Right atrium auricular region (tissue), 2 donors: ENCODE measurements around the gene GRN. TPM values are rescaled to one million over a fixed set of nuclear protein-coding genes. Genes with fewer than 3 reads are reported as not detected.

ENCODE experiments used
- DNase-seq: peaks from one replicate; pipeline ENCODE4 v3.0.0-alpha.2; 2019; ENCODE audit warnings: low spot score
- H3K27ac ChIP-seq, 2 donors: fragments of 200-600 bp; sonication (generic); 1 replicate in 1 of 2; 2 replicates in 1 of 2; pipeline ENCODE4 v1.5.1; 2016 to 2019
- H3K27me3 ChIP-seq, 2 donors: fragments of 200-600 bp; sonication (generic); one replicate each; pipeline versions ENCODE4 v1.5.1 to v1.6.0; 2017 to 2019
- H3K36me3 ChIP-seq: fragments of 200-600 bp; sonication (generic); one replicate; pipeline ENCODE4 v1.5.1; 2016
- H3K4me1 ChIP-seq, 2 donors: fragments of 200-600 bp; sonication (generic); one replicate each; pipeline versions ENCODE4 v1.5.1 to v1.6.0; 2017 to 2019
- H3K4me3 ChIP-seq, 2 donors: fragments of 200-600 bp; sonication (generic); 1 replicate in 1 of 2; 2 replicates in 1 of 2; pipeline ENCODE4 v1.5.1; 2017 to 2019; ENCODE audit warnings: mild to moderate bottlenecking in 1 of 2, moderate library complexity in 1 of 2
- H3K9me3 ChIP-seq, 2 donors: fragments of 200-600 bp; sonication (generic); one replicate each; pipeline ENCODE4 v1.5.1; 2019
- total RNA-seq, 2 donors: library from RNA; depleted of rRNA; stranded (reverse); fragments of >200 nt; gene quantifications; one replicate each; pipeline ENCODE4 v1.1.0, GENCODE V29; 2016
- TF ChIP-seq, protein P1 (sequence below), 2 donors: fragments of 200-600 bp; sonication (generic); IDR thresholded peaks; one replicate each; pipeline ENCODE4 v1.5.1; 2019; ENCODE audit warnings: antibody characterized with exemption in 2 of 2

GRN gene
- total RNA-seq, 2 donors from 2014 or later = 258 to 290 TPM

DNA sequence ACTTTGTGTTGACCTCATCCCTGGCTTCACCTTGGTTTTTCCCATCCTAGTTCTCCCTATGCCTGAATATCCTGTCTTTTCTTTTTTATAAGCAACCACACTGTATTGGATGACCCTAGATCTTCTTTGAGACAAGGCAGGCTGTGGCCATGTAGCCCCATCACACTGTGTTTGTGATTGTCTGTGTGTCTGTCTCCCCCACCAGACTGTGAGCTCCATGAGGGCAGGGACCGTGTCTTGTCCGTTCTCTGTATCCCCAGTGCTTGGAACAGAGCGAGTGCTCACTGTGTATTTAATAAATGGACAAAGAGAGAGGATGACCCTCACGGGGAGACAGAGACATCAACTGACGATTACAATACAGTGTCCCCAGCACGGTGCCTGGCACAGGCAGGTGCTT lies 27.6 kb upstream of the GRN start:
- Histone ChIP-seq H3K9me3 (no peaks in the 10 kb centered on the region), H3K4me1 (peaks cover 0 to 17% of the 10 kb centered on the region in 2 donors), H3K27me3 (peaks cover 6 to 19% of the 10 kb centered on the region in 2 donors), H3K36me3 (peaks cover 27% of the 10 kb centered on the region), H3K4me3 (no peak overlapping the region), H3K27ac (no peak overlapping the region)
- no peak for DNase-seq
- TF ChIP-seq, protein P1, sequence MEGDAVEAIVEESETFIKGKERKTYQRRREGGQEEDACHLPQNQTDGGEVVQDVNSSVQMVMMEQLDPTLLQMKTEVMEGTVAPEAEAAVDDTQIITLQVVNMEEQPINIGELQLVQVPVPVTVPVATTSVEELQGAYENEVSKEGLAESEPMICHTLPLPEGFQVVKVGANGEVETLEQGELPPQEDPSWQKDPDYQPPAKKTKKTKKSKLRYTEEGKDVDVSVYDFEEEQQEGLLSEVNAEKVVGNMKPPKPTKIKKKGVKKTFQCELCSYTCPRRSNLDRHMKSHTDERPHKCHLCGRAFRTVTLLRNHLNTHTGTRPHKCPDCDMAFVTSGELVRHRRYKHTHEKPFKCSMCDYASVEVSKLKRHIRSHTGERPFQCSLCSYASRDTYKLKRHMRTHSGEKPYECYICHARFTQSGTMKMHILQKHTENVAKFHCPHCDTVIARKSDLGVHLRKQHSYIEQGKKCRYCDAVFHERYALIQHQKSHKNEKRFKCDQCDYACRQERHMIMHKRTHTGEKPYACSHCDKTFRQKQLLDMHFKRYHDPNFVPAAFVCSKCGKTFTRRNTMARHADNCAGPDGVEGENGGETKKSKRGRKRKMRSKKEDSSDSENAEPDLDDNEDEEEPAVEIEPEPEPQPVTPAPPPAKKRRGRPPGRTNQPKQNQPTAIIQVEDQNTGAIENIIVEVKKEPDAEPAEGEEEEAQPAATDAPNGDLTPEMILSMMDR (IDR thresholded peaks at IDR 0.05) = no peak

DNA sequence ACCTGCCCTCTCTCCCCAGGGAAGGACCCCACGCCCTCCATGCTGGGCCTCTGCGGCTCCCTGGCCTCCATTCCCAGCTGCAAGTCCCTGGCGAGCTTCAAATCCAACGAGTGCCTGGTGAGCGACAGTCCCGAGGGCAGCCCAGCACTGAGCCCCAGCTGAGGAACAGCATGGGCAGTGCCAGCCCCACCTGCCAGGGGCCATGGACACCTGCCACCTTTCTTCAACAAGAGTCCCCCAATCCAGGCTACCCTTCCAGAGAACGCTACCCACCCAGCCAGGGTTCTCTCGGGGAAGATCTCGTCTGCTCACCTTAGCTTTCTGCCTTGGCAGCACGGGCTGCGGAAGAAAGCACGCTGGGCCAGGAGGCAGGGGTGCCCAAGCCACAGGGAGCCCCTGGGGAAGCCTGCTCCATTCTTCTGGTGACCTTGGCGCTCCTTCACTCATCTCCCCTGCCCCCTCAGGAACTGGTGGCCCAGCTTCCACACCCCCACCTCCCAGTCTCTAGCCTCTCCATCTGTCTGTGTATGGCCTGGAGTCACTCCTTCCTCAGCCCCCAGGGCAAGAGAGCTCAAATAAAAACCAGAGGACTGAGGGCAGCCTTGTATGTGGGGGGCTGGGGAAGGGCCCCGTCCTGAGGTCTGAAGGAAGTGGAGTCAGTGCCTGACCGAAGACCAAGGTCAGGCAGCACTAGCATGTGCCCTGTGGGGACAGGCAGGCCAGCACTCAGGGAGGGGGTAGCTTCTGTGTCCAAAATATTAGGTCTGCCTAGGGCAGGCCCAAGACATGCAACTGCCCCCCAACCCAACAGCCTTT lies 26.8 kb upstream of the GRN start:
- H3K4me1 ChIP-seq = peaks cover 0 to 24% of the 10 kb centered on the region in 2 donors
- peaks cover 6 to 19% of the 10 kb centered on the region in 2 donors for H3K27me3 ChIP-seq
- no peak overlapping the region for H3K27ac ChIP-seq
- TF ChIP-seq, protein P1 (IDR thresholded peaks at IDR 0.05) = no peak
- no peaks in the 10 kb centered on the region for H3K9me3 ChIP-seq
- DNase-seq = no peak
- H3K36me3 ChIP-seq = peaks cover 27% of the 10 kb centered on the region
- H3K4me3 ChIP-seq = no peak overlapping the region

DNA sequence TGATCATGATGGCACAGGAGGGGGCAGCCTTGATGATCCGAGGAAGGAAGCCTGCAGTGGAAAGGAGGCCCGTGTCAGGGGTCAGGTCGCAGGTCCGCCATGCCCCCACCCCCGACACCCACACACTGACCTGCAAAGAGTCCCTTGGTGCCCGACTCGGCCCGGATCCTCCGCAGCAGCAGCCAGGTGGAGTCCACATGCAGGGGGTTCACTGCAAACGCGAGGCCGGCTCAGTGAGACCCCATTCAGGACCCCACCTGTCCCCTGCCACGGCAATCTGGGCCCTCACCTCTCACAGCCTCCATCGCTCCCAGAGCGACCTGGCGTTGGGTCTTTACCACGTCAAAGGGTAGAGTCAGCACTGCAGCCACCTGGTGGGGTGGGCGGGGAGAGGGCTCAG lies 25.0 kb upstream of the GRN start:
- peaks cover 0 to 27% of the 10 kb centered on the region in 2 donors for H3K4me1 ChIP-seq
- TF ChIP-seq, protein P1 (IDR thresholded peaks at IDR 0.05) = no peak
- no peaks in the 10 kb centered on the region for H3K9me3 ChIP-seq
- H3K4me3 ChIP-seq = no peak overlapping the region
- H3K27ac ChIP-seq = no peak overlapping the region
- peaks cover 6 to 11% of the 10 kb centered on the region in 2 donors for H3K27me3 ChIP-seq
- DNase-seq = no peak
- peaks cover 27% of the 10 kb centered on the region for H3K36me3 ChIP-seq

DNA sequence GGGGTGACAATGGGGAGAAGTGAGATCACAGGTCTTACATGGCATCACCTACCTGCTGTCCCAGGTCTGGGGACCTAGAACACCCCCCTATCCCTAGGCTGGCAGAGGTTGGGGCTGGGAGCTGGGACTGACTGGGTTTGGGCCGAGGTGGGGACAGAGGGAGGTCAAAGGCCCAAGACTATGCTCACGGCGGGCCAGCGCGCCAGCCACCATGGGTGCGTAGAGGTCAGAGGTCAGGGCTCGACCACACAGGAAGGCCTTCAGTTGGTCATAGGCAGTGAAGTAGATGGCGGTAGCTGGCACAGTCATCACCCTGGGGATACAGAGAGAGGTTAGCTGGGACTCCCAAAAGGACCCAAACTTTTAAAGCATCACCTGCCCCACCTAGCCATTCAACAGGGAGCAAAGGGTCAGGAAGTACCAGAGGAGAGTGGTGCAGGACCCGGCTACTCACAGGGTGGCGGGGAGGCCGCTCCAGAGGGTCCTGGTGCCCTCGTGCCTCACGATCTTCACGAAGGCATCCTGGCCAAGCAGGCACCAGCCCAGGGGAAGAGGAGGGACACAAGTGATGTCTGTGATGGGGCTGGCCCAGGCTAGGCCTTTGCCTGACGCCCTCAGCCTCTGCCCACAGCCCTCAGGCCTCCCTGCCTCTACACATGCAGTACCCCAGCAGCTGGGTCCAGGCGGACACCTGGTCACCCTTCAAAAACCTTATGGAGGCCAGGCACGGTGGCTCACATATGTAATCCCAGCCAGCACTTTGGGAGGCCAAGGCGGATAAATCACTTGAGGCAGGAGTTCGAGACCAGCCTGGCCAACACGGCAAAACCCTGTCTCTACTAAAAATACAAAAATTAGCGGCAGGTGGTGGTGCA lies 23.6 kb upstream of the GRN start:
- H3K9me3 ChIP-seq = no peaks in the 10 kb centered on the region
- DNase-seq = no peak
- H3K36me3 ChIP-seq = peaks cover 27% of the 10 kb centered on the region

DNA sequence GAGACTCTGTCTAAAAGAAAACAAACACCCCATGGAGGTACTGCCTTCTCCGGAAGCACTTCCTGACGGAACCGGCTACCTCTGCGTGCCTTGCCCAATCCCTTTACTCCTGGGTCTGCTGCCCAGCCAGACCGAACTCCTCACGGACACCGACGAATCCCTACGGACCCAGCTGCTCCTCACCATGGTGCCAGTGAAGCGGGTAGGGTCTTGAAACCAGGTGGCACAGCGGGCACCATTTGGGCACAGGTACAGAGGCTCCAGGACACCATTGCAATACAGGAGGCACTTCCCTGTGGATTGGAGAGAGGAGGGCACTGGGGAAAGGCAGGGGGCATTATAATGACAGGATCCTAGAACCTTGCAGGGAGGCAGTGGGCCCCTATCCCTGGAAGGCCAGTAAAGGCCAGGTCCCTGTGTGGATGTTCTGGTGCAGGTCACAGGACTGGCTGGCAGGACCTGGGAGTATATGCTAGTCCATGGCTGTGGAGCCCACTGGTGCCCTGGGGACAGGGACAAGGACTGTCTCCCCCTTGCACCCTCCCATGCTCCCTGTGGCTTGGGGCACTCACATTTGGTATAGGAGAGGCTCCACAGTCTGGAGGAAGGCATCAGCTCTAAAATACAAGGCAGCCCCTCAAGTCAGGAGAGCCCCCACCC lies 22.7 kb upstream of the GRN start:
- no peak for DNase-seq
- H3K27me3 ChIP-seq = no peaks in the 10 kb centered on the region
- H3K36me3 ChIP-seq = peaks cover 27% of the 10 kb centered on the region
- H3K27ac ChIP-seq = no peak overlapping the region
- no peak overlapping the region for H3K4me3 ChIP-seq
- TF ChIP-seq, protein P1 (IDR thresholded peaks at IDR 0.05) = no peak
- peaks cover 0 to 29% of the 10 kb centered on the region in 2 donors for H3K4me1 ChIP-seq
- no peaks in the 10 kb centered on the region for H3K9me3 ChIP-seq

More for the DNA sequence above, 23.6 kb upstream of the GRN start:
- H3K4me3 ChIP-seq = no peak overlapping the region
- H3K27me3 ChIP-seq = peaks cover 0 to under 1% of the 10 kb centered on the region in 2 donors
- H3K27ac ChIP-seq = no peak overlapping the region
- H3K4me1 ChIP-seq = peaks cover 0 to 25% of the 10 kb centered on the region in 2 donors
- TF ChIP-seq, protein P1 (IDR thresholded peaks at IDR 0.05) = no peak
